ENCODE measurements around the gene CCDC28B.

The CCDC28B gene

GRCh38 chr1:32223683-32224082 lies 23.3 kb downstream of the CCDC28B start:
- no peak for DNase-seq

- no peak for DNase-seq
These were observed 23.9 kb downstream of the CCDC28B start for GRCh38 chr1:32224285-32224684.

DNA sequence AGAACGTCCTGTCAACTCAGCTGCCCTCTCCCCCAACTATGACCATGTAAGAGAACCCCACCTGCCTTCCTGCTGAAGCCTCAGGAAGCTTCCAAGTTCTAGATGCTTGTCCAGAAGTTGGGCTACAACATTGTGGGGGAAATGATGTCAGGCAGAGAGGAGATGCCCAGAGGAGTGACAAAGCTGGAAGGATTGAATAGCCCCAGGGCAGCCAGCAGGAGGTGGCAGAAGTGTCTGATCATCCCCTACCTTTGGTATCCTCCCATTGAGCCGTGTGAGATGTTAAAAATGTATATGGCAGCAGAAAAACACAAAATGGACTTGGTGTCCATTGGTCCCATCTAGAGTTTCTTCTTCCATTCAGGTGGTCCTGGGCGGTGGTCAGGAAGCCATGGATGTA lies 28.4 kb downstream of the CCDC28B start:
- DNase-seq, result no peak

DNA sequence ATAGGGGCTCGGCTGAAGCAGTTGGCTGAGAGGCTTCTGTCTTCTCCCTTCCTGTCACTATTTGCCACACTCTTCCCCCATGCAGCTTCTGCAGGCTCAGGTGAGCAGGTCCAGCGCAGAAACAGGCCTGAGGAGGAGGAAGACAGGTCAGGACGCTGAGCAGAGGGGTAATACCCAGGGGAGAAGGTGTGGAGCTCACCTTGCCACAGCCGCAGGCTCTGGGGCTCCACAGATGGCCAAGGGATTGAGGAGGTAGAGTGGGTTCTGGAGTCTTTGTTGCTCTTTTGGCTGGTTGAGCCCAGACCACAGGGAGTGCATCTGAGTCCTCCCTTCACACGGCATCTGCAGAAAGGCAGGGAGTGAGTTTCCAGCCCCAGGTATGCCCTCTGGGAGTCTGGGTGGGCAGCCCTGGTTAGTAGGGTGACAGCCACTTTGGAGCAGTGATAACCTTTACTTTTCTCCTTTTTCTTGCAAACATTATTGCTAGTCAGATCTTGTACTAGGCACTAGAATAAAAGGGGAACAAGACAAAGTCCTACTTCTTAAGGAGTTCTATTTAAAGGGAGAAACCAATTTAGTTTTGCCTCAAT lies 31.5 kb downstream of the CCDC28B start:
- no peak for DNase-seq

GRCh38 chr1:32232558-32233304 lies 32.3 kb downstream of the CCDC28B start:
- DNase-seq, result no peak

- DNase-seq, result no peak
These were observed 34.4 kb downstream of the CCDC28B start for GRCh38 chr1:32234792-32235191.

GRCh38 chr1:32239337-32239736 lies 38.9 kb downstream of the CCDC28B start:
- DNase-seq, result no peak

- DNase-seq, result no peak
These were observed 39.4 kb downstream of the CCDC28B start for GRCh38 chr1:32239790-32240139.

GRCh38 chr1:32240140-32240951 lies 40.0 kb downstream of the CCDC28B start:
- DNase-seq, result peak; percentile 53

- DNase-seq, result no peak
These were observed 40.8 kb downstream of the CCDC28B start for GRCh38 chr1:32241001-32241763.

GRCh38 chr1:32242341-32242851 lies 42.0 kb downstream of the CCDC28B start:
- no peak for DNase-seq

DNA sequence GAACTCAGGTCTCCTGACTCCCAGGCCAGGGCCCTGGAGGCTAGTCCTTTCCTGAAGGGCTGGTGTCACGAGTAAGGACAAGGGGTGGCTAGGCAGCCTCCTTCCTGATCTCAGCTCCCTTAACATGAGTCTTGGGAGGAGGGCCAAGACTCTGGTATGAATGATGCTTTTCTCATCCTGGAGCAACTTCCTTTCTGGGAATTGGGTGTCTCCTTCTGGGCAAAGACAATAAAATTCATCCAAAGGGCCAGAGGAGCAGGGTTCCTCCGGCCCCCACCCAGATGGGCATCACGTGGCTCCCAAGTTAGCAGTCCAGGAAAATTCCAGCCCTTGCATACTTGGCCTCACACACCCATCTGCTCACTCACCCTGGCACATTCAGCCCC lies 46.5 kb downstream of the CCDC28B start, which contains the start of gene FAM167B:
Gene FAM167B (plus strand): TSS at position 335 of the 386 bp plus-strand sequence. CDS start 200 bp downstream, outside the sequence.
- DNase-seq, result no peak

DNA sequence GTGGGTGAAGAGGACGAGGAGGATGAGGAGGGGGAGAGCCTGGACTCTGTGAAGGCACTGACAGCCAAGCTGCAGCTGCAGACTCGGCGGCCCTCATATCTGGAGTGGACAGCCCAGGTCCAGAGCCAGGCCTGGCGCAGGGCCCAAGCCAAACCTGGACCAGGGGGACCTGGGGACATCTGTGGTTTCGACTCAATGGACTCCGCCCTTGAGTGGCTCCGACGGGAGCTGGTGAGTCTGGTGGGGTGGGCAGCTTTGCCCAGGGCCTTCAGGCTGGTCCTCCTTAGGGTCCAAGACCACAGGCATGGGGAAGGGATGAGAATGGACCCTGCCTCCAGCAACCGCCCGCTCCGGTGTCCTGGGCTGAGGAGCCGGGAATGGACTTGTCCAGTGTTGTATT lies 47.1 kb downstream of the CCDC28B start:
- DNase-seq, result no peak

- DNase-seq, result peak; percentile 54
These were observed 47.8 kb downstream of the CCDC28B start for GRCh38 chr1:32247983-32248889.

DNA sequence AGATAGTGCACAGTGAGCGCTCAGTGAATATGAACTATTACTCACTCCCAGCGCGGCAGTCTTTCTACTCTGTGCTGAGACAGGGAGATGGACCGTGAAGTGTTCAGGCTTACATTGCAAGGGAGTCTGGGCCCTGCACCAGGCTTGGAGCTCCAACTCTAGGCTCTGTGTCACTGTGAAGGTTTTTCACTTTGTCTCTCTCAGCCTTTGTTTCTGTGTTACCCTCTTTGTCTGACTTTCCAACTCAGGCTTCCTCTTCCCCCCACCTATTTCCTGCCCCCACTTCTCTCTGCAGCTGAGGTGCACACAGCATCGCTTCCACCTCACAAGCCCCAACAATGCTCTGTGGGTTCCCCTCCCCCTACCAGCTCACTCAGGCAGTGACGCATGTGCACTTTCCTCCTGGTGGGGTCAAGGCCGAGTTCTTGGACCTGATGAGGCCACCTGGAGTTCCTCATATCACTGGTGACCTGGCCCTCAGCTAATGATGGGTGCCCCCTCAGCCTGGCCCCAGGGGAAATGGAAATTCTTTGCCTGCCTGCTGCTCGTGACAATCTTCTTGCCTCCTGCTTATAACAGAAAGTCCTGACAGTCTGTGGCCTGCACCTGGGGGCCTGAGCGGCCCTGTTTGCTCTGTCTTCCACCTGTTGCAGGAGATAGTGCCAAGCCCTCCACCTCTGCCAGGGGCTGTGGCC lies 49.6 kb downstream of the CCDC28B start:
- peak; percentile 71 for DNase-seq

DNA sequence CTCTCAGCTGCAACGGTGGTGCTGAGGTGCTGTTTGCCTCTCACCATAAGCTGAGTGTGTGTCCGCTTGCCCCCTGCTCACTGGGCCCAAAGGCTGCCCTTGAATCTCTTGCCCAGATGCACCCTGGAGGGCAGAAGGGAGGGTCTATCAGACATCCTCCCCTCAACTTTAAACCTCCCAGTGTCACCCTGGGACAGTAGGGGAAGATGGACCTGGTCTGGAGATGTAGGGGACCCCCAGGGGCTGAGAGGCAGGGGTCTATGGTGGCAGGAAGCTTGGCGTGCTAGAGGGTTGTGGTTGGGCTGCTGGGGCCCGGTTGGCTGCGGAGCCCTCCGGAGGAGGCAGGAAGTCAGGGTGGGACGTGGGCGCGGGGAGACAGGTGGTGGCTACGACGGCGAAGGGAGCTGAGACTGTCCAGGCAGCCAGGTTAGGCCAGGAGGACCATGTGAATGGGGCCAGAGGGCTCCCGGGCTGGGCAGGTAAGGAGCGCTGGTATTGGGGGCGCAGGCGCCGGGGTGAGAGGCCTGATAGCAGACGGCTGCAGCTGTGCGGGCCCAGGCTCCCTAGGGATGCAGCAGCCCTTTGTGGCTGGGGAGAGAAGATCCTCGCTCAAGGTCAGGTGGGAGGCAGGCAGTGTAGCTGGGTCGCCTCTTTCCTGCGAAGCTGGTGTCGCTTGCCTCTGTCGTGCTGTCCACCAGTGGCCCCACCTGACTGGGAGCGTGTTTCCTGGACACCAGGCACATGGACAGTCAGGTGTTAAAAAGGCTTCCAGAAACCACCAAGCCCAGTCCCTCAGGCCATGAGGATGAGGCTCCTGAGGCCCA lies 50.7 kb downstream of the CCDC28B start, which contains the start of gene LCK:
Gene LCK (plus strand): TSS at position 373 of the 824 bp plus-strand sequence. CDS start 23,065 bp downstream, outside the sequence.
- DNase-seq, result peak; percentile 41
